GM21528 (cell line): ENCODE data around the gene AOAH.
"Not testable (repeated sequence)": the region's sequence is repeated elsewhere in the genome, so short reads cannot be mapped to it uniquely, and the experiment has no call there.

Experiments
- ATAC-seq: cut with Tn5 transposase; IDR thresholded peaks from one replicate; pipeline ENCODE4 v1.9.1; 2021; ENCODE audit warnings: mild to moderate bottlenecking, moderate library complexity; ENCODE audit not compliant: unreplicated experiment, low FRiP score

Gene AOAH

GRCh38 chr7:36523371-36524101 is 200.8 kb downstream of the AOAH start:
- no peak for ATAC-seq

- ATAC-seq: no peak
Measured at GRCh38 chr7:36522453-36523007, 201.8 kb downstream of the AOAH start.

GRCh38 chr7:36521911-36522310 is 202.4 kb downstream of the AOAH start:
- ATAC-seq: no peak

- no peak for ATAC-seq
Measured at GRCh38 chr7:36521133-36521532, 203.2 kb downstream of the AOAH start.

GRCh38 chr7:36515847-36516246 is 208.4 kb downstream of the AOAH start:
- ATAC-seq: no peak

- no peak for ATAC-seq
Measured at GRCh38 chr7:36514289-36515243, 209.7 kb downstream of the AOAH start.

GRCh38 chr7:36513393-36513792 is 210.9 kb downstream of the AOAH start:
- no peak for ATAC-seq

GRCh38 chr7:36512616-36513015 is 211.7 kb downstream of the AOAH start:
- ATAC-seq: no peak

- no peak for ATAC-seq
Measured at GRCh38 chr7:36509962-36510361, 214.3 kb downstream of the AOAH start.

GRCh38 chr7:36507475-36508440 is 216.5 kb downstream of the AOAH start:
- no peak for ATAC-seq

- no peak for ATAC-seq
Measured at GRCh38 chr7:36506820-36507219, 217.5 kb downstream of the AOAH start.

- no peak for ATAC-seq
Measured at GRCh38 chr7:36506130-36506798, 218.0 kb downstream of the AOAH start.

GRCh38 chr7:36504617-36505016 is 219.7 kb downstream of the AOAH start:
- ATAC-seq: not testable (repeated sequence)

- not testable (repeated sequence) for ATAC-seq
Measured at GRCh38 chr7:36504216-36504615, 220.1 kb downstream of the AOAH start.

- no peak for ATAC-seq
Measured at GRCh38 chr7:36497775-36498174, 226.5 kb downstream of the AOAH start.

GRCh38 chr7:36497176-36497575 is 227.1 kb downstream of the AOAH start:
- not testable (repeated sequence) for ATAC-seq

- no peak for ATAC-seq
Measured at GRCh38 chr7:36496576-36496975, 227.7 kb downstream of the AOAH start.

- no peak for ATAC-seq
Measured at GRCh38 chr7:36491317-36491716, 233.0 kb downstream of the AOAH start.

- ATAC-seq: no peak
Measured at GRCh38 chr7:36490419-36490830, 233.9 kb downstream of the AOAH start.
